HL-60 (cell line): ENCODE data around the gene RHOJ.

Source experiments
- DNase-seq, 2 experiments: peaks; one replicate each; pipeline ENCODE4 v3.0.0-alpha.2; 2010 to 2020; ENCODE audit warnings: low read depth in 1 of 2, low spot score in 1 of 2
- H3K27ac ChIP-seq: fragments of 250-450 bp; sonication (Bioruptor Pico); replicated peaks from 2 replicates; pipeline ENCODE4 v1.5.1; 2020; ENCODE audit warnings: mild to moderate bottlenecking, moderate library complexity
- H3K27me3 ChIP-seq: fragments of 250-450 bp; sonication (Bioruptor Pico); 2 replicates; pipeline ENCODE4 v1.5.1; 2021; ENCODE audit warnings: mild to moderate bottlenecking, moderate library complexity; ENCODE audit not compliant: insufficient read depth, poor library complexity, severe bottlenecking
- H3K4me3 ChIP-seq: replicated peaks from 2 replicates; pipeline ENCODE4 v1.5.1; 2011; ENCODE audit warnings: mild to moderate bottlenecking, control low read depth, low read length; ENCODE audit not compliant: insufficient read depth
- CTCF ChIP-seq: IDR thresholded peaks from one replicate; pipeline ENCODE4 v1.5.1; 2011; ENCODE audit warnings: low read length, control low read depth, inconsistent platforms; ENCODE audit not compliant: insufficient read depth
- GABPA ChIP-seq: IDR thresholded peaks from 2 replicates; pipeline ENCODE4 v1.6.1; 2012; ENCODE audit warnings: low read depth
- POLR2AphosphoS5 ChIP-seq: IDR thresholded peaks from 2 replicates; pipeline ENCODE4 v1.6.1; 2012; ENCODE audit warnings: low read depth
- SPI1 ChIP-seq: IDR thresholded peaks from 2 replicates; pipeline ENCODE4 v1.6.1; 2012; ENCODE audit warnings: low read depth, mild to moderate bottlenecking, borderline replicate concordance
- TF ChIP-seq, protein P1 (sequence below): IDR thresholded peaks from 2 replicates; pipeline ENCODE4 v1.6.1; 2012; ENCODE audit warnings: low read depth; ENCODE audit not compliant: insufficient replicate concordance

RHOJ gene

DNA sequence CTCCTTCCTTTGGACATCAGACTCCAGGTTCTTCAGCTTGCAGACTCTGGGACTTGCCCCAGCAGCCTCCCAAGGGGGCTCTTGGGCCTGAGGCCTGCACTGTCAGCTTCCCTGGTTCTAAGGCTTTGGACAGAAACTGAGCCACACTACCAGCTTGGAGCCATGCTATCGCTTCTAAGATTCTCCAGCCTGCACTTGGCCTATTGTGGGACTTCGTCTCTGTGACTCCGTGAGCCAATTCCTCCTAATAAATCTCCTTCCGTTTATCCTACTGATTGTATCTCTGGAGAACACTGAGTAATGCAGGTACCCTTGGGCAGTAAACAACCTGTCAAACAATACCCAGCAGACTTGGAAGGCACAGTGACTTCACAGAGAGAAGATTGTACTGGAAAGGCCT is 24.9 kb upstream of the RHOJ start:
- Histone ChIP-seq H3K4me3 (no peak overlapping the region), H3K27ac (no peak overlapping the region), H3K27me3 (peaks cover 2% of the 10 kb centered on the region)
- TF ChIP-seq, protein P1, sequence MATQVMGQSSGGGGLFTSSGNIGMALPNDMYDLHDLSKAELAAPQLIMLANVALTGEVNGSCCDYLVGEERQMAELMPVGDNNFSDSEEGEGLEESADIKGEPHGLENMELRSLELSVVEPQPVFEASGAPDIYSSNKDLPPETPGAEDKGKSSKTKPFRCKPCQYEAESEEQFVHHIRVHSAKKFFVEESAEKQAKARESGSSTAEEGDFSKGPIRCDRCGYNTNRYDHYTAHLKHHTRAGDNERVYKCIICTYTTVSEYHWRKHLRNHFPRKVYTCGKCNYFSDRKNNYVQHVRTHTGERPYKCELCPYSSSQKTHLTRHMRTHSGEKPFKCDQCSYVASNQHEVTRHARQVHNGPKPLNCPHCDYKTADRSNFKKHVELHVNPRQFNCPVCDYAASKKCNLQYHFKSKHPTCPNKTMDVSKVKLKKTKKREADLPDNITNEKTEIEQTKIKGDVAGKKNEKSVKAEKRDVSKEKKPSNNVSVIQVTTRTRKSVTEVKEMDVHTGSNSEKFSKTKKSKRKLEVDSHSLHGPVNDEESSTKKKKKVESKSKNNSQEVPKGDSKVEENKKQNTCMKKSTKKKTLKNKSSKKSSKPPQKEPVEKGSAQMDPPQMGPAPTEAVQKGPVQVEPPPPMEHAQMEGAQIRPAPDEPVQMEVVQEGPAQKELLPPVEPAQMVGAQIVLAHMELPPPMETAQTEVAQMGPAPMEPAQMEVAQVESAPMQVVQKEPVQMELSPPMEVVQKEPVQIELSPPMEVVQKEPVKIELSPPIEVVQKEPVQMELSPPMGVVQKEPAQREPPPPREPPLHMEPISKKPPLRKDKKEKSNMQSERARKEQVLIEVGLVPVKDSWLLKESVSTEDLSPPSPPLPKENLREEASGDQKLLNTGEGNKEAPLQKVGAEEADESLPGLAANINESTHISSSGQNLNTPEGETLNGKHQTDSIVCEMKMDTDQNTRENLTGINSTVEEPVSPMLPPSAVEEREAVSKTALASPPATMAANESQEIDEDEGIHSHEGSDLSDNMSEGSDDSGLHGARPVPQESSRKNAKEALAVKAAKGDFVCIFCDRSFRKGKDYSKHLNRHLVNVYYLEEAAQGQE, result no peak
- TF ChIP-seq GABPA (no peak), SPI1 (no peak), CTCF (no peak), POLR2AphosphoS5 (no peak)
- no peak for DNase-seq

DNA sequence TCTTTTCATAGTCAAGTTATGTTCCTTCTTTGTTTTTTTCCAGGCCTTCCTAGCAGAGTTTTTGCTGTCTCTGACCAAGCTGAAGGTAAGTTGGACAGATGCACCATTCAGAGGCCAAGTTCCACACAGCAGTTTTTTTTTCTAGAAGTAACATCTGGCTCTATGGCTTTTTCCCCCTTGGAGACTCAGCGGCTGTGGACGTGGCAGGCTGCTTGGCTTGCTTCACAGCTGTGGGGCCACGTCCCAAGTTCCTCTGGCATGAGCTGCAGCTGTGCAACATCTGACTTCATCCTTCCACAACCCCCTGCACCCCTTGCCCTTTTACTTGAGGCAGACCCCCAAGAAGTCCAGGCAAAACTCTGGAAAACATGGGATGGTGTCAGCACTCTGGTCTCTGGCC is 24.2 kb upstream of the RHOJ start:
- no peak overlapping the region for H3K27ac ChIP-seq
- peaks cover 2% of the 10 kb centered on the region for H3K27me3 ChIP-seq
- DNase-seq, result no peak
- TF ChIP-seq, protein P1, result no peak
- TF ChIP-seq CTCF (no peak), SPI1 (no peak), GABPA (no peak), POLR2AphosphoS5 (no peak)
- no peak overlapping the region for H3K4me3 ChIP-seq

DNA sequence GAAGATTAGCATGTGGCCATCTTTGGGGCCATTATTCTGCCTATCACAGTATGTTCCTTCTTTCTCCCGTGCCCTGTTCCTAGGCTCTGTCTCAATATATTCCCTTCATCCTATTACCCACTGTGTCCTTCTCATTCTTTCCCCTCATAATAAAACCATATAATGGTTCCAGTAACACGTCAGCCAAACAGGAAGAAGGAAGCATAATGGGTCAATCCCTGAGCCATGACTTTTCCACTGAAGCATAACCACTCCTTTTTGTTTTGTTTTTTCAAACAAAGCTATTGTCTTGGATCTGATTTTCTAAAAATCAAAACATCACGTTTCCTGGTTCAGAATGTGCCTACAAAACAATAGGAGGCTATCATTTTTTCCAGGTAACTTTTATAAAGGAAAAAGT is 21.3 kb upstream of the RHOJ start:
- H3K27me3 ChIP-seq, result peaks cover 2% of the 10 kb centered on the region
- no peak for DNase-seq
- H3K4me3 ChIP-seq, result no peak overlapping the region
- no peak overlapping the region for H3K27ac ChIP-seq
- TF ChIP-seq CTCF (no peak), POLR2AphosphoS5 (no peak), GABPA (no peak), SPI1 (no peak)
- TF ChIP-seq, protein P1, result no peak
